Skeletal muscle satellite cell (primary cell): Measurements from ENCODE around the gene FADD.

Source experiments
- H3K27me3 ChIP-seq: 2 replicates; pipeline ENCODE4 v1.7.0; 2013; ENCODE audit warnings: low read length; ENCODE audit not compliant: control insufficient read depth, insufficient read depth
- H3K36me3 ChIP-seq: 2 replicates; pipeline ENCODE4 v1.7.0; 2013; ENCODE audit warnings: mild to moderate bottlenecking, control low read depth, low read length; ENCODE audit not compliant: insufficient read depth
- H3K4me1 ChIP-seq: 2 replicates; pipeline ENCODE4 v1.7.0; 2013; ENCODE audit warnings: low read length; ENCODE audit not compliant: control insufficient read depth, insufficient read depth
- H3K4me2 ChIP-seq: 2 replicates; pipeline ENCODE4 v1.7.0; 2013; ENCODE audit warnings: mild to moderate bottlenecking, low read length
- H3K4me3 ChIP-seq: 2 replicates; pipeline ENCODE4 v1.7.0; 2013; ENCODE audit warnings: low read length
- H3K9ac ChIP-seq: 2 replicates; pipeline ENCODE4 v1.7.0; 2013; ENCODE audit warnings: mild to moderate bottlenecking, low read depth, low read length, moderate library complexity
- H3K9me3 ChIP-seq: replicated peaks from 2 replicates; pipeline ENCODE4 v1.7.0; 2013; ENCODE audit warnings: mild to moderate bottlenecking, control low read depth, low read length

Gene FADD

GRCh38 chr11:70246196-70246595 lies 43.1 kb downstream of the FADD start:
- H3K9ac ChIP-seq: no peak overlapping the region
- H3K4me1 ChIP-seq: peaks cover 17% of the 10 kb centered on the region
- H3K4me3 ChIP-seq: no peak overlapping the region
- no peaks in the 10 kb centered on the region for H3K36me3 ChIP-seq
- peaks cover 38% of the 10 kb centered on the region for H3K27me3 ChIP-seq
- H3K4me2 ChIP-seq: no peak overlapping the region
- H3K9me3 ChIP-seq: no peaks in the 10 kb centered on the region

GRCh38 chr11:70247042-70247709 lies 44.1 kb downstream of the FADD start:
- Histone ChIP-seq H3K4me1 (peaks cover 17% of the 10 kb centered on the region), H3K36me3 (no peaks in the 10 kb centered on the region)

GRCh38 chr11:70247710-70248072 lies 44.6 kb downstream of the FADD start:
- Histone ChIP-seq H3K4me1 (peaks cover 17% of the 10 kb centered on the region), H3K4me3 (no peak overlapping the region), H3K36me3 (no peaks in the 10 kb centered on the region), H3K27me3 (peaks cover 37% of the 10 kb centered on the region), H3K9me3 (no peaks in the 10 kb centered on the region), H3K9ac (no peak overlapping the region), H3K4me2 (no peak overlapping the region)

More at GRCh38 chr11:70247042-70247709, 44.1 kb downstream of the FADD start:
- no peak overlapping the region for H3K4me3 ChIP-seq
- no peaks in the 10 kb centered on the region for H3K9me3 ChIP-seq
- peaks cover 42% of the 10 kb centered on the region for H3K27me3 ChIP-seq
- H3K4me2 ChIP-seq: no peak overlapping the region
- no peak overlapping the region for H3K9ac ChIP-seq

- H3K4me2 ChIP-seq: no peak overlapping the region
These were observed 48.0 kb downstream of the FADD start for GRCh38 chr11:70250876-70251658.

GRCh38 chr11:70251659-70252321 lies 48.7 kb downstream of the FADD start:
- peaks cover 43% of the 10 kb centered on the region for H3K27me3 ChIP-seq
- no peak overlapping the region for H3K4me2 ChIP-seq
- H3K4me1 ChIP-seq: peaks cover 6% of the 10 kb centered on the region
- H3K36me3 ChIP-seq: no peaks in the 10 kb centered on the region
- no peak overlapping the region for H3K4me3 ChIP-seq
- H3K9me3 ChIP-seq: no peaks in the 10 kb centered on the region
- H3K9ac ChIP-seq: no peak overlapping the region

More at GRCh38 chr11:70250876-70251658, 48.0 kb downstream of the FADD start:
- no peaks in the 10 kb centered on the region for H3K36me3 ChIP-seq
- H3K4me1 ChIP-seq: peaks cover 6% of the 10 kb centered on the region
- peaks cover 42% of the 10 kb centered on the region for H3K27me3 ChIP-seq
- H3K4me3 ChIP-seq: no peak overlapping the region
- no peaks in the 10 kb centered on the region for H3K9me3 ChIP-seq
- H3K9ac ChIP-seq: no peak overlapping the region

DNA sequence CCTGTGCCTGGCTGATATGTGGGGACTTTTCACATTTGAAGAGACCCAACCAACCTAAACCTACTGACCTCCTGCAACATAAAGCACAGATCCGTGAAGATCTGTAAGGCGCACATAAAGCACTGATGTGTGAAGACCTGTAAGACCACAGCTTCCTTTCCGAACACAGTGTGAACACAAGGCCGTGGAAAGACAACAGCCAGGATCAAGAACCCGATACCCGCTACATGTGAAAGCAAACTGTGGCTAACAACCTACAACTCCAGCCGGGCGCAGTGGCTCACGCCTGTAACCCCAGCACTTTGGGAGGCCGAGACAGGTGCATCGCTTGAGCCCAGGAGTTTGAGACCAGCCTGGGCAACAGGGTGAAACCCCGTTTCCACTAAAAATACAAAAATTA lies 49.7 kb downstream of the FADD start:
- Histone ChIP-seq H3K27me3 (peaks cover 42% of the 10 kb centered on the region), H3K36me3 (no peaks in the 10 kb centered on the region), H3K4me1 (no peaks in the 10 kb centered on the region), H3K4me3 (no peak overlapping the region), H3K4me2 (no peak overlapping the region), H3K9me3 (no peaks in the 10 kb centered on the region), H3K9ac (no peak overlapping the region)

- no peaks in the 10 kb centered on the region for H3K9me3 ChIP-seq
These were observed 52.5 kb downstream of the FADD start for GRCh38 chr11:70255477-70256116.

More at GRCh38 chr11:70255477-70256116, 52.5 kb downstream of the FADD start:
- Histone ChIP-seq H3K36me3 (no peaks in the 10 kb centered on the region), H3K4me3 (no peak overlapping the region), H3K4me1 (no peaks in the 10 kb centered on the region), H3K4me2 (no peak overlapping the region), H3K9ac (no peak overlapping the region), H3K27me3 (peaks cover 24% of the 10 kb centered on the region)
